Heart right ventricle (tissue), 16 donors: ENCODE results near the gene SLC7A8. TPM values are rescaled to one million over a fixed set of nuclear protein-coding genes. Genes with fewer than 3 reads are reported as not detected.
A peak's percentile ranks its signal among the peaks of the same experiment; 100 is the strongest.

Source experiments
- ATAC-seq, 8 donors: fragments of 200-7000 bp; cut with Tn5 transposase; one replicate each; pipeline ENCODE4 v1.9.1; 2020; ENCODE audit warnings: mild to moderate bottlenecking in 8 of 8, moderate library complexity in 8 of 8, moderate number of reproducible peaks in 1 of 8
- DNase-seq, 2 donors: peaks; one replicate each; pipeline ENCODE4 v3.0.0-alpha.2; 2020
- H3K27ac ChIP-seq, 10 donors: fragments of 200-600 bp; sonication (generic) in 2 of 10; one replicate each; pipeline versions ENCODE4 v1.5.0 to v1.8.0; 2020 to 2022; ENCODE audit warnings: mild to moderate bottlenecking in 3 of 10
- H3K27me3 ChIP-seq, 7 donors: fragments of 200-600 bp; one replicate each; pipeline ENCODE4 v1.8.0; 2021 to 2022; ENCODE audit warnings: mild to moderate bottlenecking in 2 of 7
- H3K36me3 ChIP-seq, 9 donors: fragments of 200-600 bp; sonication (generic) in 1 of 9; one replicate each; pipeline versions ENCODE4 v1.5.0 to v1.8.0; 2020 to 2022; ENCODE audit warnings: mild to moderate bottlenecking in 2 of 9
- H3K4me1 ChIP-seq, 9 donors: fragments of 200-600 bp; sonication (generic) in 1 of 9; one replicate each; pipeline versions ENCODE4 v1.5.0 to v1.8.0; 2020 to 2022; ENCODE audit warnings: mild to moderate bottlenecking in 4 of 9
- H3K4me3 ChIP-seq, 10 donors: fragments of 200-600 bp; sonication (generic) in 2 of 10; one replicate each; pipeline versions ENCODE4 v1.5.0 to v1.8.0; 2020 to 2022; ENCODE audit warnings: mild to moderate bottlenecking in 7 of 10, moderate library complexity in 2 of 10
- H3K9me3 ChIP-seq, 11 donors: fragments of 200-600 bp in 10 of 11; sonication (generic) in 2 of 11; one replicate each; pipeline versions ENCODE4 v1.5.0 to v1.8.0; 2013 to 2022; ENCODE audit warnings: mild to moderate bottlenecking in 2 of 11, control low read depth in 1 of 11, moderate library complexity in 1 of 11
- CTCF ChIP-seq, 9 donors: fragments of 200-600 bp; sonication (generic) in 2 of 9; IDR thresholded peaks; one replicate each; pipeline versions ENCODE4 v1.5.0 to v1.8.0; 2021 to 2022; ENCODE audit warnings: antibody characterized with exemption in 9 of 9, mild to moderate bottlenecking in 5 of 9, moderate library complexity in 1 of 9
- WGBS, 2 donors: extraction: QIAGEN DNeasy Blood & Tissue Kit; methylation state at CpG; one replicate each; pipeline ENCODE4 v1.1.7; 2013; ENCODE audit warnings: inconsistent platforms in 1 of 2; 5-methylcytosine and 5-hydroxymethylcytosine counted together
- intact Hi-C, 10 donors: fragments of 100-400 bp; cut with DNase I; formaldehyde crosslinking; loops; one replicate each; pipeline versions ENCODE4 v1.11.1 to v1.14.2; 2022
- polyA plus RNA-seq, 2 donors: library from polyadenylated mRNA; stranded (reverse); fragments of 200-250 nt; gene quantifications; one replicate each; pipeline ENCODE4 v1.2.3, GENCODE V29; 2013
- total RNA-seq, 10 donors: library from RNA; stranded (reverse); fragmentation: NEBNext Ultra II Directional in 3 of 10; extraction: Animal tissue kit (Norgen Biotek cat#: 25700) in 3 of 10; gene quantifications; one replicate each; pipeline versions ENCODE4 v1.2.1 to v1.2.4, GENCODE V29; 2021 to 2023
- donor health status: Arrhythmogenic right ventricular cardiomyopathy.
- donor health status: ischemic (EF 13 %, LVEDD 7.1; RV severe dilation, severe dysfunction).
- donor health status: healthy with polysubstance abuse.
- donor health status: DM: no; HTN: yes; CAD: no.
- donor health status: DM: no; HTN: no; CAD: no.
- donor health status: ischemic (EF 25% LVEDD 6.9; RV normal size, moderate dysfunction).
- donor health status: ischemic (EF 25% LVEDD 5.7; RV mildly dilated, moderate dysfunction).
- donor health status: healthy.
- donor health status: DM: yes; HTN: yes; CAD: no.
- donor health status: Ischemic cardiomyopathy.
- donor health status: ischemic (EF 35%, LVEDD 5.7; RV mildly dilated, moderate dysfunction).
- donor health status: nonischemic (EF 11% LVEDD 7.7; RV severe dilation, severe dysfunction).
- donor health status: DM: yes; HTN: yes; CAD: no.
- donor health status: PGD.
- donor health status: ischemic (EF 29% LVEDD 5.4; RV normal size, mild dysfunction).
- donor health status: nonischemic (EF 23%, LVEDD 6.1; RV moderate dilation, normal function).

SLC7A8 gene
- total and polyA plus RNA-seq, 12 donors, result 5.9 to 14.9 (median 9.6) TPM

GRCh38 chr14:23145794-23146350 lies 37.6 kb downstream of the SLC7A8 start:
- no peaks in the 10 kb centered on the region for H3K27me3 ChIP-seq
- 47 to 54% methylated on average over 4 of the region's 4 CpGs for WGBS, 2 donors
- peaks cover 0 to 7% (median 0%) of the 10 kb centered on the region in 9 donors for H3K36me3 ChIP-seq
- H3K4me1 ChIP-seq, result peaks cover 0 to 38% (median 14%) of the 10 kb centered on the region in 9 donors
- ATAC-seq (peak in 2 of 8 donors; percentile 25 to 48), DNase-seq (no peak)
- no peaks in the 10 kb centered on the region for H3K9me3 ChIP-seq
- no peak for TF ChIP-seq CTCF (IDR thresholded peaks at IDR 0.05)
- intact Hi-C loops, result no loop called here
- H3K27ac ChIP-seq, result peak overlapping the region in 1 of 10 donors; percentile 1
- no peak overlapping the region for H3K4me3 ChIP-seq

GRCh38 chr14:23143911-23144310 lies 39.5 kb downstream of the SLC7A8 start:
- WGBS, 2 donors, result 77 to 86% methylated on average over 1 of the region's 1 CpG
- no peak for ATAC-seq
- peaks cover 0 to 38% (median 14%) of the 10 kb centered on the region in 9 donors for H3K4me1 ChIP-seq
- H3K36me3 ChIP-seq, result peaks cover 0 to 23% (median 0%) of the 10 kb centered on the region in 9 donors
- no peaks in the 10 kb centered on the region for H3K9me3 ChIP-seq
- no peak for DNase-seq
- no peak for TF ChIP-seq CTCF (IDR thresholded peaks at IDR 0.05)
- no peak overlapping the region for H3K4me3 ChIP-seq
- intact Hi-C loops, result no loop called here
- H3K27me3 ChIP-seq, result no peaks in the 10 kb centered on the region
- H3K27ac ChIP-seq, result no peak overlapping the region

- 85 to 89% methylated on average over 4 of the region's 4 CpGs for WGBS, 2 donors
- Histone ChIP-seq H3K36me3 (peaks cover 0 to 32% (median 0%) of the 10 kb centered on the region in 9 donors), H3K27me3 (no peaks in the 10 kb centered on the region), H3K4me1 (peaks cover 0 to 33% (median 14%) of the 10 kb centered on the region in 9 donors), H3K9me3 (no peaks in the 10 kb centered on the region), H3K4me3 (no peak overlapping the region), H3K27ac (peak overlapping the region in 8 of 10 donors; percentile 51 to 79 (median 62))
- ATAC-seq, result no peak
- no peak for DNase-seq
- no peak for TF ChIP-seq CTCF (IDR thresholded peaks at IDR 0.05)
- intact Hi-C loops, result loop anchor here in 1 of 10 donors (1.0 kb wide), 1 partner anchor 11 kb away; no protein-coding TSS in a partner anchor
These were observed 40.6 kb downstream of the SLC7A8 start for GRCh38 chr14:23142826-23143225.

- Histone ChIP-seq H3K4me3 (no peak overlapping the region), H3K36me3 (peaks cover 0 to 40% (median 0%) of the 10 kb centered on the region in 9 donors), H3K27me3 (no peaks in the 10 kb centered on the region), H3K27ac (peak overlapping the region; percentile 15 to 79 (median 62)), H3K9me3 (no peaks in the 10 kb centered on the region), H3K4me1 (peaks cover 0 to 31% (median 13%) of the 10 kb centered on the region in 9 donors)
- intact Hi-C loops, result loop anchor here in 1 of 10 donors (1.0 kb wide), 1 partner anchor 12 kb away; no protein-coding TSS in a partner anchor
- 45 to 49% methylated on average over 7 of the region's 7 CpGs for WGBS, 2 donors
- peak; percentile 73 to 80 for DNase-seq
- TF ChIP-seq CTCF (IDR thresholded peaks at IDR 0.05), result no peak
- ATAC-seq, result peak; percentile 83 to 97 (median 92)
These were observed 41.6 kb downstream of the SLC7A8 start for GRCh38 chr14:23141706-23142444.
